HCT116 (cell line): ENCODE measurements around the gene EXD3. TPM values are rescaled to one million over a fixed set of nuclear protein-coding genes. Genes with fewer than 3 reads are reported as not detected.

ENCODE experiments used
- ATAC-seq: fragments of 200-7000 bp; cut with Tn5 transposase; 2 replicates; pipeline ENCODE4 v1.9.1; 2020; ENCODE audit warnings: mild to moderate bottlenecking, moderate library complexity
- BruUV-seq: library from RNA; stranded (reverse); fragments of 400-500 nt; replicated peaks from 2 replicates; lab custom pipeline; 2021; lab: Mats Ljungman, UMichigan
- CTCF ChIA-PET: fragments of 300-600 bp; sonication (Branson Sonifier 250); formaldehyde crosslinking; loops from one replicate; lab custom pipeline; 2021; ENCODE audit warnings: antibody characterized with exemption; lab: Charles Lee
- POLR2A ChIA-PET: fragments of 300-600, 350-600 bp; sonication (Branson Sonifier 250); formaldehyde crosslinking; loops from one replicate; lab custom pipeline; 2021; ENCODE audit warnings: antibody characterized with exemption; lab: Charles Lee
- RAD21 ChIA-PET, 2 experiments: fragments of 300-600 bp; sonication (Branson Sonifier 250); formaldehyde crosslinking; loops; one replicate each; lab custom pipeline; 2023; ENCODE audit warnings: low total read pairs in 2 of 2; ENCODE audit not compliant: uncharacterized antibody in 2 of 2, unreplicated experiment in 2 of 2, low non-redundant PET in 1 of 2; lab: Charles Lee
- DNase-seq: peaks from one replicate; pipeline ENCODE4 v3.0.0-alpha.2; 2010; ENCODE audit warnings: low read depth, low spot score
- H2AFZ ChIP-seq: fragments of 200-600 bp; shearing (Covaris generic), sonication (generic); 2 replicates; pipeline ENCODE4 v1.6.1; 2017; ENCODE audit warnings: low read depth, mixed run types, mixed read lengths, antibody characterized with exemption, low read length; ENCODE audit not compliant: poor library complexity, severe bottlenecking
- H3K27ac ChIP-seq: 2 replicates; pipeline ENCODE4 v1.5.1; 2012; ENCODE audit warnings: low read depth, low read length
- H3K27me3 ChIP-seq: fragments of 200-600 bp; sonication (generic); 2 replicates; pipeline ENCODE4 v1.6.1; 2016; ENCODE audit warnings: mixed run types, low read length, mixed read lengths; ENCODE audit not compliant: insufficient read depth
- H3K36me3 ChIP-seq, 2 experiments: fragments of 200-500 bp in 1 of 2; fragments of 200-600 bp in 1 of 2; sonication (Bioruptor generic) in 1 of 2; sonication (generic) in 1 of 2; 2 replicates each; pipeline versions ENCODE4 v1.5.1 to v1.6.1; 2014 to 2016; ENCODE audit warnings: low read length in 2 of 2, inconsistent platforms in 1 of 2, mixed read lengths in 1 of 2, mixed run types in 1 of 2; ENCODE audit not compliant: insufficient read depth in 2 of 2, control insufficient read depth in 1 of 2
- H3K4me1 ChIP-seq, 2 experiments: fragments of 200-600 bp in 1 of 2; sonication (generic) in 1 of 2; 2 replicates each; pipeline versions ENCODE4 v1.5.1 to v1.6.1; 2012 to 2017; ENCODE audit warnings: low read length in 2 of 2, inconsistent platforms in 1 of 2, mild to moderate bottlenecking in 1 of 2, mixed read lengths in 1 of 2, mixed run types in 1 of 2, moderate library complexity in 1 of 2; ENCODE audit not compliant: insufficient read depth in 2 of 2, control insufficient read depth in 1 of 2
- H3K4me2 ChIP-seq: fragments of 200-600 bp; sonication (generic); 2 replicates; pipeline ENCODE4 v1.6.1; 2017; ENCODE audit warnings: mixed run types, low read length, mixed read lengths
- H3K4me3 ChIP-seq, 2 experiments: fragments of 200-600 bp in 1 of 2; sonication (generic) in 1 of 2; replicated peaks in 1 of 2; 2 replicates each; pipeline ENCODE4 v1.5.1; 2011 to 2016; ENCODE audit warnings: low read length in 2 of 2, control low read depth in 1 of 2, low read depth in 1 of 2, mild to moderate bottlenecking in 1 of 2, mixed read lengths in 1 of 2, mixed run types in 1 of 2
- H3K79me2 ChIP-seq: fragments of 200-600 bp; sonication (generic); 2 replicates; pipeline ENCODE4 v1.6.1; 2017; ENCODE audit warnings: mild to moderate bottlenecking, mixed run types, low read length, moderate library complexity, mixed read lengths; ENCODE audit not compliant: insufficient read depth
- H3K9ac ChIP-seq: fragments of 200-600 bp; sonication (generic); 2 replicates; pipeline ENCODE4 v1.6.1; 2016; ENCODE audit warnings: low read length, mixed read lengths
- H3K9me2 ChIP-seq: fragments of 200-600 bp; sonication (generic), shearing (Covaris generic); 2 replicates; pipeline ENCODE4 v1.6.1; 2017; ENCODE audit warnings: mixed run types, mild to moderate bottlenecking, moderate library complexity; ENCODE audit not compliant: insufficient read depth
- H3K9me3 ChIP-seq, 2 experiments: fragments of 200-500 bp in 1 of 2; fragments of 200-600 bp in 1 of 2; sonication (Bioruptor generic) in 1 of 2; sonication (generic) in 1 of 2; 2 replicates each; pipeline ENCODE4 v1.6.1; 2014 to 2017; ENCODE audit warnings: low read length in 2 of 2, mixed read lengths in 2 of 2, inconsistent platforms in 1 of 2, low read depth in 1 of 2, mild to moderate bottlenecking in 1 of 2, mixed run types in 1 of 2, moderate library complexity in 1 of 2; ENCODE audit not compliant: control insufficient read depth in 1 of 2, insufficient read depth in 1 of 2
- H4K20me1 ChIP-seq: fragments of 200-600 bp; sonication (generic), shearing (Covaris generic); 2 replicates; pipeline ENCODE4 v1.6.1; 2017; ENCODE audit warnings: mixed run types, mild to moderate bottlenecking, moderate library complexity; ENCODE audit not compliant: insufficient read depth
- CEBPB ChIP-seq: IDR thresholded peaks from 2 replicates; pipeline ENCODE4 v1.6.1; 2012; ENCODE audit warnings: low read depth
- EGR1 ChIP-seq: IDR thresholded peaks from 2 replicates; pipeline ENCODE4 v1.6.1; 2012; ENCODE audit warnings: low read depth
- EZH2phosphoT487 ChIP-seq: fragments of 200-600 bp; IDR thresholded peaks from 2 replicates; pipeline ENCODE4 v1.6.1; 2018; ENCODE audit warnings: antibody characterized with exemption, borderline replicate concordance
- FOSL1 ChIP-seq: IDR thresholded peaks from 2 replicates; pipeline ENCODE4 v1.6.1; 2012; ENCODE audit warnings: low read depth
- POLR2A ChIP-seq: IDR thresholded peaks from 2 replicates; pipeline ENCODE4 v1.7.0; 2011; ENCODE audit warnings: borderline replicate concordance; ENCODE audit not compliant: insufficient read depth, insufficient read length; ENCODE audit errors: extremely low read depth
- RAD21 ChIP-seq: IDR thresholded peaks from 2 replicates; pipeline ENCODE4 v1.6.1; 2012; ENCODE audit warnings: low read depth, mild to moderate bottlenecking
- SIN3A ChIP-seq: IDR thresholded peaks from 2 replicates; pipeline ENCODE4 v1.6.1; 2012; ENCODE audit warnings: low read depth
- intact Hi-C: fragments of 100-400 bp; cut with micrococcal nuclease; formaldehyde crosslinking; loops from 2 replicates; pipeline ENCODE4 v1.10.0; 2022
- total RNA-seq: library from RNA; stranded (reverse); gene quantifications from one replicate; pipeline ENCODE4 v1.2.1, GENCODE V29; 2021; ENCODE audit not compliant: unreplicated experiment
- TF ChIP-seq, protein P1 (sequence below): IDR thresholded peaks from 2 replicates; pipeline ENCODE4 v1.6.1; 2012

EXD3 gene
- total RNA-seq, 1 experiment from 2014 or later = 25.4 TPM

DNA sequence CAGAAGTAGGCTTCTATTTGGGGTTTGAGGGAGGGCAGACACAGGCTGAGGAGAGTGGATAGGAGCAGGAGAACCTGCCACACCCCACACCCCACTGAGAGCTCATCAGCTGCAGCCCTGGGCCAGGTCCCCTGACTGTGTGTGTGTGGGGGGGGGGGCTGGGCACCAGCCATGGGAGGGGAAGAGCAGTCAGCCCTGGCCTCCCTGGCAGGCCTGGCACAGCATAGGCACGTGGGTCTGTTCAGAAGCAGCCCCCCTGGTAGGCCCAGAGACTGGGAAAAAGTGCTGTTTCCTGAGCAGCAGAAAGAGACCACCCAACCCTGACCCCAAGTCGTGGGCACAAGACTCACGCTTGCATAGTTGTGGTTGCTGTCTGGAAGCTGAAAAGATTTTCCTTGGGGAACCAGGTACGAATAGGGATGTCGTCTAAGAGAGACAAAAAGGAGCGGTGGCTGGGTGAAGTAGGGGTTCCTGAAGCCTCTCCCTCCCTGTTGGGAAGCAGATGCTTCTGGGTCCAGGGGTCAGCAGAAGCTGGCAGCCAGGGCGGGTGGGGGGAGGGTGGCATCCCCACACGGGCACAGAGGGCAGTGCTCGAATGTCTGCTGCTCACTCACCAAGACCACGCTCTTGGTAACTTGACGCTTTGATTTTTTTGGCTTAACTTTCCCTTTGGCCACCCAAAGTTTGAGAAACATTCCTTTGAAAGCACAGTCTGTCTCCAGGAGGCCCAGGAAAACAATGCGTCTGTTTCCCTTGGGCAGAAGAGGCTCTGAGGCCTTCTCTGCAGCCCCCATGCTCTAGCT, 33.3 kb upstream of the EXD3 start:
- no peaks in the 10 kb centered on the region for H3K9me3 ChIP-seq
- no peak for DNase-seq
- H3K9ac ChIP-seq = no peak overlapping the region
- no peak for ATAC-seq
- H3K27me3 ChIP-seq = no peaks in the 10 kb centered on the region
- RAD21 ChIA-PET = no interaction called here
- peaks cover 4% of the 10 kb centered on the region; the same call in 1 of the 2 replicates for H4K20me1 ChIP-seq
- H3K79me2 ChIP-seq = peaks cover 47% of the 10 kb centered on the region
- POLR2A ChIA-PET = no interaction called here
- no peak overlapping the region; a peak in 1 of 4 replicates for H3K4me3 ChIP-seq
- H3K4me1 ChIP-seq = peaks cover 23 to 62% of the 10 kb centered on the region in 2 experiments
- no peak overlapping the region for H2AFZ ChIP-seq
- CTCF ChIA-PET = no interaction called here
- no TSS peak for BruUV-seq
- peak overlapping the region; percentile 81; the same call in 1 of the 2 replicates for H3K27ac ChIP-seq
- H3K36me3 ChIP-seq = peaks cover 11 to 40% of the 10 kb centered on the region in 2 experiments; a peak in 2 of 4 replicates
- H3K4me2 ChIP-seq = no peak overlapping the region
- H3K9me2 ChIP-seq = no peaks in the 10 kb centered on the region
- intact Hi-C loops = no loop called here
- TF ChIP-seq POLR2A (no peak), EZH2phosphoT487 (no peak), RAD21 (no peak), EGR1 (no peak)
- TF ChIP-seq, protein P1, sequence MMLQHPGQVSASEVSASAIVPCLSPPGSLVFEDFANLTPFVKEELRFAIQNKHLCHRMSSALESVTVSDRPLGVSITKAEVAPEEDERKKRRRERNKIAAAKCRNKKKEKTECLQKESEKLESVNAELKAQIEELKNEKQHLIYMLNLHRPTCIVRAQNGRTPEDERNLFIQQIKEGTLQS = no peak
- TF ChIP-seq, all 23 proteins: peak for 0

DNA sequence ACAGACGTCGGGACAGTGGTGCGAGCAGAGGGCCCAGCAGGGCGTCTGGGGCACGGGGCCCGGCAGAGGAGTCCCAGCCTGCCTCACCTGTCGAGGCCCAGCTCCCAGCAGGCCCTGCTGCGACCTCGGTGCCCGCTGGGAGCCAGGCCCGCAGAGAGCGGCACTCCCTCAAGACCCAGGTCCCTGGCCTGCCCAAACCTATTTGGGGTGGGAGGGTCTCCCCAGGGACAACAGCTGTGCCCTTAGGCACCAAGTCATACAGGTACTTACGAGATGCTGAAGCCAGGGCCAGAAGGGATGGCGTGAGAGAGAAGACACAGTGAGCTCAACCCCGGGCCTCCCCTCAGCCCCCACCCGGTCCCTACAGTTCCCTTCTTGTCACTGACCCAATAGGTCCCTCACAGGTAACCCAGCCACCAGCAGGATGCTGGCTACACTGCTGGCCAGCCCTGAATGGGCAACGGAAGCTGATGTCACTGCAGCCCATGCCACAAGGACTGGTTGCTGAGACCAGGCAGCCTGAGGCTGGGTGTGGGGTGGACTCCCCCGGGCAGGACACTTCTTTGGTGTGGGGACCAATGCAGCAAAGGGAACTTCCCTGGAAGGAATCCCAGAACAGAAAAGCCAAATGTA, 32.5 kb upstream of the EXD3 start:
- H3K27me3 ChIP-seq = no peaks in the 10 kb centered on the region
- H3K36me3 ChIP-seq = peaks cover 11 to 40% of the 10 kb centered on the region in 2 experiments; a peak in 2 of 4 replicates
- H3K4me3 ChIP-seq = no peak overlapping the region; a peak in 1 of 4 replicates
- TF ChIP-seq SIN3A (no peak), CEBPB (no peak), EGR1 (no peak), FOSL1 (no peak)
- TF ChIP-seq, protein P1 = no peak
- H3K9me2 ChIP-seq = no peaks in the 10 kb centered on the region
- ChIA-PET RAD21 (no interaction called here), POLR2A (no interaction called here), CTCF (no interaction called here)
- no peak overlapping the region for H3K9ac ChIP-seq
- no peaks in the 10 kb centered on the region for H3K9me3 ChIP-seq
- H2AFZ ChIP-seq = no peak overlapping the region
- peak overlapping the region; percentile 70; the same call in 1 of the 2 replicates for H3K27ac ChIP-seq
- peaks cover 20 to 54% of the 10 kb centered on the region in 2 experiments for H3K4me1 ChIP-seq
- intact Hi-C loops = no loop called here
- H3K4me2 ChIP-seq = no peak overlapping the region
- no TSS peak for BruUV-seq
- H4K20me1 ChIP-seq = peaks cover 4% of the 10 kb centered on the region; the same call in 1 of the 2 replicates
- no peak for ATAC-seq
- peaks cover 47% of the 10 kb centered on the region for H3K79me2 ChIP-seq
- DNase-seq = no peak
